HepG2 (cell line): Measurements from ENCODE around the gene WWC1.

ENCODE experiments used
- MYNN ChIP-seq: sonication (generic); formaldehyde crosslinking; IDR thresholded peaks from 2 replicates; pipeline ENCODE4 v1.4.0; 2020; ENCODE audit warnings: mild to moderate bottlenecking, low read depth, missing genetic modification reagents
- SMARCE1 ChIP-seq: fragments of 450-650 bp; IDR thresholded peaks from 2 replicates; pipeline ENCODE4 v1.6.1; 2017; ENCODE audit warnings: borderline replicate concordance

DNA sequence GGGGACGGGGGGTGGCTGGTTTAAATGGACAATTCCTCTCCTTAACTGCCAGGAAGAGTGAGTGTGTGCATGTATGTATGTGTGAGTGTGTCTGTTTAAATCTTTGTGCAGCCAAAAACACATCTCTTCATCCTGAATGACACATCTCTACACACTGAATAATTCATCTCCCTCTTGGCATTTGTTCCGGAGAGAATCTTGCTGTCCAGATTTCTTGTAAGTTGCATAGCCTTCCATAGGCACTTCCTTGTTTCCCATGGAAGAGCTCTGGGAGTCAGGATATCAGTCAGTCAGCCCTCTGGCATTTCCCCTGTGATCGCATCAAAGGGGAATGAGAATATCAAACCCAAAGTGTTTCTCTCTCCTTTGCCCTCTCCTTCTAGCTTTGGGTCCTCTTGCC, 74.7 kb downstream of the WWC1 start:
- TF ChIP-seq SMARCE1 (no peak), MYNN (CRISPR knock-in tag) (no peak)
